SK-N-SH (cell line): ENCODE data around the gene TPD52L1. TPM values are rescaled to one million over a fixed set of nuclear protein-coding genes. Genes with fewer than 3 reads are reported as not detected.

Experiments
- CTCF ChIA-PET: fragments of 300-600, 350-600 bp; formaldehyde crosslinking; extraction: SDS; loops from one replicate; lab custom pipeline; 2021; lab: Yijun Ruan, JAX
- POLR2A ChIA-PET: fragments of 350-600 bp; sonication (Branson Sonifier 250); formaldehyde crosslinking; extraction: SDS; loops from one replicate; lab custom pipeline; 2020; ENCODE audit warnings: antibody characterized with exemption, inconsistent platforms; lab: Yijun Ruan, JAX
- DNase-seq: peaks from one replicate; pipeline ENCODE4 v3.0.0; 2012
- H2AFZ ChIP-seq: fragments of 200-600 bp; sonication (generic); 2 replicates; pipeline ENCODE4 v1.8.1; 2016; ENCODE audit warnings: antibody characterized with exemption, mild to moderate bottlenecking, low read depth
- H3F3A ChIP-seq: fragments of 200-600 bp; sonication (generic); replicated peaks from 2 replicates; pipeline ENCODE3; 2016; ENCODE audit warnings: antibody characterized with exemption, mild to moderate bottlenecking; ENCODE audit not compliant: insufficient read depth
- H3K27ac ChIP-seq, 2 experiments: fragments of 200-500 bp in 1 of 2; fragments of 200-600 bp in 1 of 2; sonication (Bioruptor generic) in 1 of 2; sonication (generic), shearing (Covaris generic) in 1 of 2; 2 replicates each; pipeline versions ENCODE4 v1.5.1 to v1.6.1; 2014 to 2016; ENCODE audit warnings: low read depth in 2 of 2, inconsistent platforms in 1 of 2, low read length in 1 of 2, mild to moderate bottlenecking in 1 of 2, mixed read lengths in 1 of 2
- H3K27me3 ChIP-seq: fragments of 200-600 bp; sonication (generic), shearing (Covaris generic); 2 replicates; pipeline ENCODE4 v1.6.1; 2016; ENCODE audit warnings: mixed run types; ENCODE audit not compliant: insufficient read depth
- H3K36me3 ChIP-seq, 2 experiments: fragments of 200-500 bp in 1 of 2; fragments of 200-600 bp in 1 of 2; sonication (Bioruptor generic) in 1 of 2; sonication (generic) in 1 of 2; replicated peaks in 1 of 2; 2 replicates each; pipeline versions ENCODE3 to v1.5.1; 2014 to 2016; ENCODE audit warnings: low read length in 1 of 2, mild to moderate bottlenecking in 1 of 2; ENCODE audit not compliant: insufficient read depth in 2 of 2, control insufficient read depth in 1 of 2
- H3K4me1 ChIP-seq, 2 experiments: fragments of 200-500 bp in 1 of 2; fragments of 200-600 bp in 1 of 2; sonication (Bioruptor generic) in 1 of 2; sonication (generic), shearing (Covaris generic) in 1 of 2; 2 replicates each; pipeline versions ENCODE4 v1.5.1 to v1.6.1; 2014 to 2016; ENCODE audit warnings: low read depth in 1 of 2, low read length in 1 of 2, mixed run types in 1 of 2; ENCODE audit not compliant: insufficient read depth in 2 of 2, control insufficient read depth in 1 of 2
- H3K4me2 ChIP-seq: fragments of 200-600 bp; sonication (generic), shearing (Covaris generic); 2 replicates; pipeline ENCODE4 v1.6.1; 2017; ENCODE audit warnings: mixed run types
- H3K4me3 ChIP-seq, 2 experiments: fragments of 200-500 bp in 1 of 2; fragments of 200-600 bp in 1 of 2; sonication (Bioruptor generic) in 1 of 2; sonication (generic), shearing (Covaris generic) in 1 of 2; 2 replicates each; pipeline versions ENCODE4 v1.5.1 to v1.8.1; 2014 to 2016; ENCODE audit warnings: low read depth in 2 of 2, inconsistent platforms in 1 of 2, low read length in 1 of 2, mild to moderate bottlenecking in 1 of 2, mixed read lengths in 1 of 2, moderate library complexity in 1 of 2
- H3K79me2 ChIP-seq: fragments of 200-600 bp; sonication (generic); 2 replicates; pipeline ENCODE4 v1.8.1; 2017; ENCODE audit warnings: mild to moderate bottlenecking; ENCODE audit not compliant: insufficient read depth
- H3K9ac ChIP-seq: fragments of 200-600 bp; sonication (generic); 2 replicates; pipeline ENCODE4 v1.6.1; 2017; ENCODE audit warnings: mixed run types
- H3K9me2 ChIP-seq: fragments of 200-600 bp; sonication (generic); 2 replicates; pipeline ENCODE4 v1.6.1; 2017; ENCODE audit warnings: mixed run types
- H3K9me3 ChIP-seq: fragments of 200-600 bp; sonication (generic); 2 replicates; pipeline ENCODE4 v1.6.1; 2017; ENCODE audit warnings: mixed run types, mild to moderate bottlenecking, moderate library complexity
- H4K20me1 ChIP-seq: fragments of 200-600 bp; sonication (generic); 2 replicates; pipeline ENCODE4 v1.6.1; 2017; ENCODE audit warnings: mild to moderate bottlenecking, mixed run types; ENCODE audit not compliant: insufficient read depth
- CHD2 ChIP-seq: fragments of 150-350 bp; IDR thresholded peaks from 2 replicates; pipeline ENCODE4 v1.6.1; 2018; ENCODE audit warnings: low read length; ENCODE audit not compliant: partially characterized antibody
- EP300 ChIP-seq, 2 experiments: IDR thresholded peaks; 2 replicates each; pipeline versions ENCODE4 v1.4.0 to v1.6.1; 2012; ENCODE audit warnings: borderline replicate concordance in 1 of 2, low read depth in 1 of 2, low read length in 1 of 2
- FOSL2 ChIP-seq: IDR thresholded peaks from 2 replicates; pipeline ENCODE4 v1.4.0; 2012; ENCODE audit warnings: low read depth, mild to moderate bottlenecking, moderate library complexity, borderline replicate concordance
- GATA2 ChIP-seq: sonication (generic); formaldehyde crosslinking; IDR thresholded peaks from 2 replicates; pipeline ENCODE4 v1.5.0; 2020; ENCODE audit warnings: mild to moderate bottlenecking, missing genetic modification reagents
- JUND ChIP-seq: IDR thresholded peaks from 2 replicates; pipeline ENCODE4 v1.4.0; 2012
- MEF2A ChIP-seq: IDR thresholded peaks from 2 replicates; pipeline ENCODE4 v1.4.0; 2012; ENCODE audit warnings: low read depth, borderline replicate concordance
- MXI1 ChIP-seq: IDR thresholded peaks from 2 replicates; pipeline ENCODE4 v1.6.1; 2012; ENCODE audit warnings: mild to moderate bottlenecking, low read depth, low read length, improper control_type of control experiment
- NFIC ChIP-seq: IDR thresholded peaks from 2 replicates; pipeline ENCODE4 v1.4.0; 2012; ENCODE audit warnings: borderline replicate concordance
- NRF1 ChIP-seq: IDR thresholded peaks from 2 replicates; pipeline ENCODE4 v1.6.1; 2012; ENCODE audit warnings: low read depth, mild to moderate bottlenecking, low read length
- RXRA ChIP-seq: IDR thresholded peaks from 2 replicates; pipeline ENCODE4 v1.4.0; 2012; ENCODE audit warnings: low read depth, mild to moderate bottlenecking, borderline replicate concordance
- TEAD4 ChIP-seq: IDR thresholded peaks from 2 replicates; pipeline ENCODE4 v1.4.0; 2012; ENCODE audit warnings: mild to moderate bottlenecking, borderline replicate concordance; ENCODE audit not compliant: insufficient read depth
- USF2 ChIP-seq: fragments of 150-350 bp; IDR thresholded peaks from 2 replicates; pipeline ENCODE4 v1.6.1; 2017; ENCODE audit warnings: antibody characterized with exemption, low read length, low read depth, borderline replicate concordance
- YY1 ChIP-seq: IDR thresholded peaks from 2 replicates; pipeline ENCODE4 v1.4.0; 2012; ENCODE audit warnings: low read depth, mild to moderate bottlenecking
- WGBS: methylation state at CpG from one replicate; pipeline ENCODE4 v1.1.6; 2017; ENCODE audit warnings: low lambda C conversion rate; 5-methylcytosine and 5-hydroxymethylcytosine counted together
- polyA plus RNA-seq, 3 experiments: library from polyadenylated mRNA; depleted of rRNA; stranded (reverse); fragments of >200 nt; gene quantifications; 2 replicates each; pipeline ENCODE4 v1.2.3, GENCODE V29; 2012
- TF ChIP-seq, protein P1 (sequence below): IDR thresholded peaks from 2 replicates; pipeline ENCODE4 v1.6.1; 2012; ENCODE audit warnings: mild to moderate bottlenecking, low read depth, low read length, moderate library complexity
- TF ChIP-seq, protein P2 (sequence below): fragments of 150-350 bp; IDR thresholded peaks from 2 replicates; pipeline ENCODE4 v1.6.1; 2016; ENCODE audit warnings: mild to moderate bottlenecking, low read depth, low read length
- TF ChIP-seq, protein P3 (sequence below): fragments of 200-600 bp; sonication (generic); IDR thresholded peaks from 2 replicates; pipeline ENCODE4 v1.6.1; 2017; ENCODE audit warnings: antibody characterized with exemption, mild to moderate bottlenecking, moderate library complexity

TPD52L1 gene
- polyA plus RNA-seq, 1 of the 3 experiments (the other 2 are of a cell fraction): 0.13 TPM

- TF ChIP-seq, protein P1, sequence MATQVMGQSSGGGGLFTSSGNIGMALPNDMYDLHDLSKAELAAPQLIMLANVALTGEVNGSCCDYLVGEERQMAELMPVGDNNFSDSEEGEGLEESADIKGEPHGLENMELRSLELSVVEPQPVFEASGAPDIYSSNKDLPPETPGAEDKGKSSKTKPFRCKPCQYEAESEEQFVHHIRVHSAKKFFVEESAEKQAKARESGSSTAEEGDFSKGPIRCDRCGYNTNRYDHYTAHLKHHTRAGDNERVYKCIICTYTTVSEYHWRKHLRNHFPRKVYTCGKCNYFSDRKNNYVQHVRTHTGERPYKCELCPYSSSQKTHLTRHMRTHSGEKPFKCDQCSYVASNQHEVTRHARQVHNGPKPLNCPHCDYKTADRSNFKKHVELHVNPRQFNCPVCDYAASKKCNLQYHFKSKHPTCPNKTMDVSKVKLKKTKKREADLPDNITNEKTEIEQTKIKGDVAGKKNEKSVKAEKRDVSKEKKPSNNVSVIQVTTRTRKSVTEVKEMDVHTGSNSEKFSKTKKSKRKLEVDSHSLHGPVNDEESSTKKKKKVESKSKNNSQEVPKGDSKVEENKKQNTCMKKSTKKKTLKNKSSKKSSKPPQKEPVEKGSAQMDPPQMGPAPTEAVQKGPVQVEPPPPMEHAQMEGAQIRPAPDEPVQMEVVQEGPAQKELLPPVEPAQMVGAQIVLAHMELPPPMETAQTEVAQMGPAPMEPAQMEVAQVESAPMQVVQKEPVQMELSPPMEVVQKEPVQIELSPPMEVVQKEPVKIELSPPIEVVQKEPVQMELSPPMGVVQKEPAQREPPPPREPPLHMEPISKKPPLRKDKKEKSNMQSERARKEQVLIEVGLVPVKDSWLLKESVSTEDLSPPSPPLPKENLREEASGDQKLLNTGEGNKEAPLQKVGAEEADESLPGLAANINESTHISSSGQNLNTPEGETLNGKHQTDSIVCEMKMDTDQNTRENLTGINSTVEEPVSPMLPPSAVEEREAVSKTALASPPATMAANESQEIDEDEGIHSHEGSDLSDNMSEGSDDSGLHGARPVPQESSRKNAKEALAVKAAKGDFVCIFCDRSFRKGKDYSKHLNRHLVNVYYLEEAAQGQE: no peak
- TF ChIP-seq RXRA (no peak), CHD2 (no peak), JUND (no peak), MEF2A (no peak), USF2 (no peak), GATA2 (CRISPR knock-in tag) (no peak), TEAD4 (no peak), MXI1 (no peak)
- TF ChIP-seq, protein P2, sequence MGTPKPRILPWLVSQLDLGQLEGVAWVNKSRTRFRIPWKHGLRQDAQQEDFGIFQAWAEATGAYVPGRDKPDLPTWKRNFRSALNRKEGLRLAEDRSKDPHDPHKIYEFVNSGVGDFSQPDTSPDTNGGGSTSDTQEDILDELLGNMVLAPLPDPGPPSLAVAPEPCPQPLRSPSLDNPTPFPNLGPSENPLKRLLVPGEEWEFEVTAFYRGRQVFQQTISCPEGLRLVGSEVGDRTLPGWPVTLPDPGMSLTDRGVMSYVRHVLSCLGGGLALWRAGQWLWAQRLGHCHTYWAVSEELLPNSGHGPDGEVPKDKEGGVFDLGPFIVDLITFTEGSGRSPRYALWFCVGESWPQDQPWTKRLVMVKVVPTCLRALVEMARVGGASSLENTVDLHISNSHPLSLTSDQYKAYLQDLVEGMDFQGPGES: no peak
- TF ChIP-seq, protein P3, sequence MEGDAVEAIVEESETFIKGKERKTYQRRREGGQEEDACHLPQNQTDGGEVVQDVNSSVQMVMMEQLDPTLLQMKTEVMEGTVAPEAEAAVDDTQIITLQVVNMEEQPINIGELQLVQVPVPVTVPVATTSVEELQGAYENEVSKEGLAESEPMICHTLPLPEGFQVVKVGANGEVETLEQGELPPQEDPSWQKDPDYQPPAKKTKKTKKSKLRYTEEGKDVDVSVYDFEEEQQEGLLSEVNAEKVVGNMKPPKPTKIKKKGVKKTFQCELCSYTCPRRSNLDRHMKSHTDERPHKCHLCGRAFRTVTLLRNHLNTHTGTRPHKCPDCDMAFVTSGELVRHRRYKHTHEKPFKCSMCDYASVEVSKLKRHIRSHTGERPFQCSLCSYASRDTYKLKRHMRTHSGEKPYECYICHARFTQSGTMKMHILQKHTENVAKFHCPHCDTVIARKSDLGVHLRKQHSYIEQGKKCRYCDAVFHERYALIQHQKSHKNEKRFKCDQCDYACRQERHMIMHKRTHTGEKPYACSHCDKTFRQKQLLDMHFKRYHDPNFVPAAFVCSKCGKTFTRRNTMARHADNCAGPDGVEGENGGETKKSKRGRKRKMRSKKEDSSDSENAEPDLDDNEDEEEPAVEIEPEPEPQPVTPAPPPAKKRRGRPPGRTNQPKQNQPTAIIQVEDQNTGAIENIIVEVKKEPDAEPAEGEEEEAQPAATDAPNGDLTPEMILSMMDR: no peak
These were observed 84.2 kb downstream of the TPD52L1 start (continued) for GRCh38 chr6:125237764-125238163.

- H2AFZ ChIP-seq: no peak overlapping the region
- POLR2A ChIA-PET: no interaction called here
- no peaks in the 10 kb centered on the region for H3K9me2 ChIP-seq
- H3K27ac ChIP-seq: no peak overlapping the region
- no peaks in the 10 kb centered on the region for H3K79me2 ChIP-seq
- CTCF ChIA-PET: no interaction called here
- no peak overlapping the region for H3K4me3 ChIP-seq
- no peaks in the 10 kb centered on the region for H4K20me1 ChIP-seq
- WGBS: 3% methylated on average over 4 of the region's 4 CpGs
- DNase-seq: no peak
- no peaks in the 10 kb centered on the region for H3F3A ChIP-seq
- H3K4me2 ChIP-seq: no peak overlapping the region
- H3K36me3 ChIP-seq: no peaks in the 10 kb centered on the region
- no peak for TF ChIP-seq EP300 (IDR thresholded peaks at IDR 0.05; ENCODE audit: borderline replicate concordance in 1 of 2, low read depth in 1 of 2, low read length in 1 of 2)
- TF ChIP-seq YY1: no peak
- no peak for TF ChIP-seq NFIC
- no peak for TF ChIP-seq NRF1
- no peak for TF ChIP-seq FOSL2
- no peak for TF ChIP-seq MXI1
- H3K27me3 ChIP-seq: no peaks in the 10 kb centered on the region; the same call in 1 of the 2 replicates
- H3K9ac ChIP-seq: no peak overlapping the region
- no peaks in the 10 kb centered on the region for H3K4me1 ChIP-seq
- no peaks in the 10 kb centered on the region for H3K9me3 ChIP-seq
These were observed 91.5 kb downstream of the TPD52L1 start for GRCh38 chr6:125245109-125245508.
